Transverse colon (tissue), 4 donors: ENCODE results near the gene RUNX3.

Experiments
- EP300 ChIP-seq: sonication (generic); formaldehyde crosslinking; IDR thresholded peaks from one replicate; pipeline ENCODE4 v1.6.1; 2017; ENCODE audit warnings: antibody characterized with exemption, low read depth
- POLR2A ChIP-seq: fragments of 450-650 bp; IDR thresholded peaks from one replicate; pipeline ENCODE4 v1.6.1; 2016; ENCODE audit warnings: antibody characterized with exemption, mild to moderate bottlenecking, moderate library complexity
- POLR2AphosphoS5 ChIP-seq, 3 donors: sonication (generic); formaldehyde crosslinking; IDR thresholded peaks; one replicate each; pipeline ENCODE4 v1.6.1; 2016; ENCODE audit warnings: antibody characterized with exemption in 3 of 3
- TF ChIP-seq, protein P1 (sequence below), 5 experiments: fragments of 200-600 bp in 3 of 5; fragments of 450-650 bp in 2 of 5; sonication (generic) in 3 of 5; IDR thresholded peaks; 1 replicate in 2 of 5; 2 replicates in 3 of 5; pipeline ENCODE4 v1.5.1; 2016 to 2017; ENCODE audit warnings: antibody characterized with exemption in 5 of 5, inconsistent platforms in 3 of 5, mild to moderate bottlenecking in 2 of 5, moderate library complexity in 1 of 5

DNA sequence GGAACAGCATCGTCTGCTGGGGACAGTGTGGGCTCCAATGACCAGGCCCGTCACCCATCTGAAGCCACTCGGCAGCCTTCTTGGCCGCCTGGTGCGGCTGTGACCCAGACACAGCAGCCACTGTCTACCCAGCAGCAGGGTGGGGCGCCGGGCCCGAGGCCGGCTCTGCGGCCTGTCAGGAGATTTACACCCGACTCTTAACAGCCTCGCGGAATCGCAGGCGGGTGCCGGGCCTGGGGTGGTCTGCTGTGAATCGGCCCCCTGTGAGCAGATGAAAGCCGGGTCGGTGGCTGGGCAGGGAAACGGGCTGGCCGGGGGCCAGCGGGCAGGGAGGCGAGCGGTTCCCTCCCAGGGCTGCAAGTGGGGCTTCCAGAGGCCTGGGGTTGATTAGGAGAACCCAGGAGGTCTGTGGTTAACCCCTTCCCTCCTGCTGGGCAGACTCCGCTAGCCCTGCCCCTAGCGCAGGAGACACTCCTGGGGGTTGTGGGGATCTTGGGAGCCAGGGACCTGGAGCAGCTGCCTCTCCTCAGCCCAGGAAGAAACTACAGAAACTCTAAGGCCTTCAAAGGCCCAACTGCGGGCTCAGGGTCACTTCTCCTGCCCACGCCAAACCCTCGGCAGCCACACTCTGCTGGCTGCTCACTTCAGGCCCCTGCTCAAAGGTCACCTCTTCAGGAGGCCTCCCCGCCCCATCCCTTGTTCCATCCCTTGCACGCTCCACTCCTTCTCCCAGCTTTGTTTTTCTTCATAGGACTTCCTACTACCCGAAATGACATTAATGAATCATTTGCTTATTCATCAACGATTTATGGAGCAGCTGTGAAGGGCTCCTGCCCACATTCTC, 15.6 kb downstream of the RUNX3 start:
- TF ChIP-seq POLR2A (no peak), POLR2AphosphoS5 (IDR thresholded peaks at IDR 0.05) (no peak), EP300 (no peak)
- TF ChIP-seq, protein P1, sequence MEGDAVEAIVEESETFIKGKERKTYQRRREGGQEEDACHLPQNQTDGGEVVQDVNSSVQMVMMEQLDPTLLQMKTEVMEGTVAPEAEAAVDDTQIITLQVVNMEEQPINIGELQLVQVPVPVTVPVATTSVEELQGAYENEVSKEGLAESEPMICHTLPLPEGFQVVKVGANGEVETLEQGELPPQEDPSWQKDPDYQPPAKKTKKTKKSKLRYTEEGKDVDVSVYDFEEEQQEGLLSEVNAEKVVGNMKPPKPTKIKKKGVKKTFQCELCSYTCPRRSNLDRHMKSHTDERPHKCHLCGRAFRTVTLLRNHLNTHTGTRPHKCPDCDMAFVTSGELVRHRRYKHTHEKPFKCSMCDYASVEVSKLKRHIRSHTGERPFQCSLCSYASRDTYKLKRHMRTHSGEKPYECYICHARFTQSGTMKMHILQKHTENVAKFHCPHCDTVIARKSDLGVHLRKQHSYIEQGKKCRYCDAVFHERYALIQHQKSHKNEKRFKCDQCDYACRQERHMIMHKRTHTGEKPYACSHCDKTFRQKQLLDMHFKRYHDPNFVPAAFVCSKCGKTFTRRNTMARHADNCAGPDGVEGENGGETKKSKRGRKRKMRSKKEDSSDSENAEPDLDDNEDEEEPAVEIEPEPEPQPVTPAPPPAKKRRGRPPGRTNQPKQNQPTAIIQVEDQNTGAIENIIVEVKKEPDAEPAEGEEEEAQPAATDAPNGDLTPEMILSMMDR (IDR thresholded peaks at IDR 0.05), result no peak
